ENCODE results near the gene ARHGDIG.

Gene ARHGDIG

DNA sequence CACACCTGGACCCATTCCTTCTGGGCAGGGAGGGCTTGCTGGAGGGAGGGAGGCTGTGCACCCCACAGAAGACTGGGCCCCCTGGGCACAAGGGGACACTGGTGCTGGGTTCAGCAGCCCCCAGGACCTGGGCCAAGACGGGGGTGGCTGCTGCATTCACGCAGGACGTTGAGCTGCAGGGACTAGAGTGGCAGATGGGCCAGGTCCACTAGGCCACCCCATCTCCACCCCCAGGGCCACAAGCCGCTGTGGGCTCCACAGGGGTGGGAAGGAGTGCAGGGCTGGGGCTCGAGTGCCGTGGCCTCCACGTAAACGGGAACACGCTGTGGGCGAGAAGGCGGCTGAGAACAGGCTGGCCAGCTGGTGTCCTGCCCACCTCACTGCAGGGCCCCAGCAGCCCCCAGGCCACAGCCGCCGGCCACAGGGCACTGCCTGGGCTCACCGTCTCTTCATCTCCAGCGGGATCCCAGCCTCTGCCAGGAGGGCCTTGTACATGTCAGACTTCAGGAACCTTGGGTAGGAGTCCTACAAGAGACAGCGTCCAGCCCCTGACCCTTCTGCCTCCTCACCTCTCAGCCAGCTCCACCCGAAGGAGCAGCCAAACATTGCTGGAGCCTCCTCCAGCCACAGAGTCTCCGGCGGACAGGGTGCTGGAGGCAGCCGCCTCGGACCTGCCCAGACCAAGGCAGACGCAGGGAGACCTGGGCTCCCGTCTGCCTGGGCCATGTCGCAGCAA, 11.2 kb upstream of the ARHGDIG start:
- Mint-ChIP-seq H3K36me3 (ENCODE audit: low read depth) (no peaks in the 10 kb centered on the region), H3K27ac (no peak overlapping the region), H3K9me3 (no peaks in the 10 kb centered on the region), H3K4me1 (peaks cover 9% of the 10 kb centered on the region), H3K4me3 (no peak overlapping the region), H3K27me3 (ENCODE audit: low read depth) (peaks cover 5% of the 10 kb centered on the region)
- TF ChIP-seq, protein P1, sequence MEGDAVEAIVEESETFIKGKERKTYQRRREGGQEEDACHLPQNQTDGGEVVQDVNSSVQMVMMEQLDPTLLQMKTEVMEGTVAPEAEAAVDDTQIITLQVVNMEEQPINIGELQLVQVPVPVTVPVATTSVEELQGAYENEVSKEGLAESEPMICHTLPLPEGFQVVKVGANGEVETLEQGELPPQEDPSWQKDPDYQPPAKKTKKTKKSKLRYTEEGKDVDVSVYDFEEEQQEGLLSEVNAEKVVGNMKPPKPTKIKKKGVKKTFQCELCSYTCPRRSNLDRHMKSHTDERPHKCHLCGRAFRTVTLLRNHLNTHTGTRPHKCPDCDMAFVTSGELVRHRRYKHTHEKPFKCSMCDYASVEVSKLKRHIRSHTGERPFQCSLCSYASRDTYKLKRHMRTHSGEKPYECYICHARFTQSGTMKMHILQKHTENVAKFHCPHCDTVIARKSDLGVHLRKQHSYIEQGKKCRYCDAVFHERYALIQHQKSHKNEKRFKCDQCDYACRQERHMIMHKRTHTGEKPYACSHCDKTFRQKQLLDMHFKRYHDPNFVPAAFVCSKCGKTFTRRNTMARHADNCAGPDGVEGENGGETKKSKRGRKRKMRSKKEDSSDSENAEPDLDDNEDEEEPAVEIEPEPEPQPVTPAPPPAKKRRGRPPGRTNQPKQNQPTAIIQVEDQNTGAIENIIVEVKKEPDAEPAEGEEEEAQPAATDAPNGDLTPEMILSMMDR (IDR thresholded peaks at IDR 0.05; ENCODE audit: unreplicated experiment in 3 of 3), result no peak

DNA sequence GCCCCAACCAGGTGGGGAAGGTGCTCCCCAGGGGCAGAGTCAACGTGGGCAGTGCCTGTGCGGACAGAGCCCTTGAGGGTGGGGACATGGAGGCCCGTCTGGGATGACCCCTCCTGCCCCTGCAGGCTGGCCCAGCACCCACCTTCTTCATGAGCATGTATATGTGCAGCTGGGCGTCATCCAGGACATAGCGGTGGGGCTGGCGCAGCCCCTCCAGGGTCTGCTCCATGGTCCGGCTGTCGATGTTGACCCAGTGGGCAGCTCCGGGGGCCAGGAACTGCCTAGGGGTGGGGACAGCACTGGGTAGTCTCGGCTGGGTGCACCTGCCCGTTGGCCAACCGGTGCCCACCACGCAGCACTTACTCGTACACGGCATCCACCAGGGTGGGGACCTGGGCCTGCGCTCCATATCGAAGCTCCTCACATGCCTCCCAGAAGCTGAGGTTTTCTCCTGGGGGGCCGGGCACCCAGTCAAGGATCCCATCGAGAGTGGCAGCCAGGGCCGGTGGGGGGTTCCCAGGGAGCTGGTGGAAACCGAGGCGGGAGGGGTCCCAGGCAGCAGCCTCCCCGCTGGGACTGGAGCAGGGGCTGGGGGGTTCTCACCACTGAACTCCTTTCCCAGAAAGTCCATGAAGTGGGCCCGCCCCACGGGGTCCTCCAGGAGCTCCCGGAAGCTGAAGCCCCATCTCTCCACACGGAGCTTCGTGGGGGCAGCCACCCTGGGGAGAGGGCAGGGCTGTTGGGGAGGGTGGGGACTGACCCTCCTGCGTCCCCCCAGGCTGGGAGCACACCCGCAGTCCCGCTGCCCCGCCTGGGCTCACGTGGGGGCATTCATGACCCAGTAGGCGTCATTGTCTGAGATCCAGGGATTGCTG, 9.8 kb upstream of the ARHGDIG start:
- Mint-ChIP-seq H3K27me3 (ENCODE audit: low read depth) (peaks cover 5% of the 10 kb centered on the region), H3K36me3 (ENCODE audit: low read depth) (no peaks in the 10 kb centered on the region), H3K4me1 (peaks cover 6% of the 10 kb centered on the region), H3K27ac (no peak overlapping the region), H3K9me3 (no peaks in the 10 kb centered on the region), H3K4me3 (no peak overlapping the region)
- TF ChIP-seq, protein P1 (IDR thresholded peaks at IDR 0.05; ENCODE audit: unreplicated experiment in 3 of 3), result no peak

DNA sequence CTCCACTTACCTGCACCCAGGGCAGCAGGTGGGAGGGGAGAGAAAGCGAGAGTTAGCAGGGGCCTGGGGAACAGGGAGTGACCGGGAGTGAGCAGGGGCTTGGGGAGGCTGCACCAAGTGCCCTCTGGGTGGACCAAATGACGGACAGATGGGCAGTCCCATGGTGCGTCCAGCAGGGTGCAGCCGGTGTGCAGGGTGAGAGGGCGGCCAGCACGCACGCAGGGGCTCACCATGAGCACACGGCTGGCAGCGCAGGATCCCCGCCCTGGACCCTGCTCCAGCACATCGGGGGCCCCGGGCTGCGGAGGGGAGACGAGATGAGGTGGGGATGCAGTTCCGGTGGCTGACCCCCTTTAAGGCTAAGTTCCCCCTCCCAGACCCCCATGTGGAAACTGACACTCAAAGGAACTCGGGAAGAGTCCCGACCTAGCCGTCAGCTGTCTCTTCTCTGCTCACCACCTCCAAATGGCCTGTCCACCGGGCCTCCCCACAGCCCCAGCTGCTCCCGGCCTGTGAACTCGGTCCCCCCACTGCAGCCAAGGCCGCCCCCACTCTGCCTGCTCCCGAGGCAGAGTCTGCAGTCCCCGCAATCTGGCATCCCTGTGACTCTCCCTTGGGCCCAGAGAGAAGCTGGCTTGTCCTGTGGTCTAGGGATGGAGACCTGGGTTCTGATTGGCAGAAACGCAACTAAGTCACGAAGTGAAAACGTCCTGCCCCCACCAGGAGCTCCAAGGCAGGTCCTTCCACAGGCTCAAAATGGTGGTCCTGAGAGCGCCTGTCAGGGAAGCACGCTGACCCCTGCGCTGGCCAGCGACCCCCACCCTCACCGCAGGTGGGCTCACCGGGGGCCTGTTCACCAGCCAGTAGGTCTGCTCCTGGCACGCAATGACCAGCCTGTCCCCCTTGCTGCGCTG, 7.5 kb upstream of the ARHGDIG start:
- Mint-ChIP-seq H3K4me1 (no peaks in the 10 kb centered on the region), H3K36me3 (ENCODE audit: low read depth) (no peaks in the 10 kb centered on the region)
- TF ChIP-seq, protein P1 (IDR thresholded peaks at IDR 0.05; ENCODE audit: unreplicated experiment in 3 of 3), result no peak

DNA sequence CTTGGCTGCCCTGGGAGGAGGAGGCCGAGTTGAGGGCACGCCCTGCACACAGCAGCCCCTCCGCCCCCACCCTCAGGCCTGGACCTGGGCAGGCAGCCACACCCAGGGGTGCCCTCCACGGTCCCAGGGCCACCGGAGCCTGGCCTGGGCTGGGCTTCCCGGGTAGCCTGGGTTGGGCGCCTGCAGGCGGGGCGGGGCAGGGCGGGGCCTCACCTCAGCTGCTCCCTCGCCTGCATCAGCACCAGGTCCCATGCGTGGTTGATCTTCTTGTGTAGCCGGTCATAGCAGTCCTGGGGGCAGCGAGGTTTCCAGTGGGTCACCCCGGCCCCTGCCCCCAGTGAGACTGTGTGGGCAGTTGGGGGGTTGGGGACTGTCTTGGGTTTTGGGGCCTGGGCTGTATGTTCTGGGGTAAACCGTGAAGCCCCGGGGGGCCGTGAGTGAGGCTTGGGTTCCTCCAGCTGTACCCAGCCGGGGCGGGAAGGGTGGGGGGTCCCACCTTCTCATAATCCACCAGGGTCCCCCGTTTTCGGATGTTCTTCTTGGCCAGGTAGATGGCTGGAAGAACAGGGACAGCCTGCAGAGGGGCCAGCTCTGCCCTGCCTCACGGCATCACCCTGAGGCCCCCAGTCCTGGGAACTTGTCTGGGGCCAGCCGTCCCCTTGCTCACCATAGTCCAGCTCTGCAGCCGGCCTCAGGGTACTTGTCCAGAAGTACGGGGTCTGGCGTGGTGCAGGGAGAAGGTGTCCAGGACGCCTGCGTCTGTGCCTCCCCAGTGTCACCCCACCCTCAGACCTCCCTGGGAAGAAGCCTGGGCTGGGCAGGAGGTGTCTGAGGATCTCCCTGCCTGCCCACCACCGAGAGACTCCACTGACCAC, 6.6 kb upstream of the ARHGDIG start:
- H3K27ac Mint-ChIP-seq, result no peak overlapping the region

More for the DNA sequence above, 7.5 kb upstream of the ARHGDIG start:
- H3K9me3 Mint-ChIP-seq, result no peaks in the 10 kb centered on the region
- H3K27ac Mint-ChIP-seq, result no peak overlapping the region
- no peak overlapping the region for H3K4me3 Mint-ChIP-seq
- peaks cover 22% of the 10 kb centered on the region for H3K27me3 Mint-ChIP-seq (ENCODE audit: low read depth)

More for the DNA sequence above, 6.6 kb upstream of the ARHGDIG start:
- Mint-ChIP-seq H3K4me3 (no peak overlapping the region), H3K4me1 (no peaks in the 10 kb centered on the region), H3K27me3 (ENCODE audit: low read depth) (peaks cover 29% of the 10 kb centered on the region), H3K9me3 (no peaks in the 10 kb centered on the region), H3K36me3 (ENCODE audit: low read depth) (no peaks in the 10 kb centered on the region)
- TF ChIP-seq, protein P1 (IDR thresholded peaks at IDR 0.05; ENCODE audit: unreplicated experiment in 3 of 3), result no peak

Measured in nephron (organoid).